Gastroesophageal sphincter (tissue), 4 donors: ENCODE results near the gene BANF2. TPM values are rescaled to one million over a fixed set of nuclear protein-coding genes. Genes with fewer than 3 reads are reported as not detected.

Source experiments
- ATAC-seq: fragments of 150-250 bp; one replicate; pipeline ENCODE4 v1.9.1; 2016; ENCODE audit warnings: mild to moderate bottlenecking, moderate library complexity
- H3K27ac ChIP-seq, 4 donors: fragments of 200-600 bp; sonication (generic) in 3 of 4; 1 replicate in 3 of 4; 2 replicates in 1 of 4; pipeline ENCODE4 v1.5.1; 2016 to 2019
- H3K27me3 ChIP-seq: fragments of 200-600 bp; sonication (generic); one replicate; pipeline ENCODE4 v1.5.1; 2019
- H3K36me3 ChIP-seq, 2 donors: fragments of 200-600 bp; sonication (generic); one replicate each; pipeline ENCODE4 v1.5.1; 2019; ENCODE audit warnings: control low read depth in 1 of 2
- H3K4me1 ChIP-seq, 3 donors: fragments of 200-600 bp; sonication (generic); 1 replicate in 2 of 3; 2 replicates in 1 of 3; pipeline ENCODE4 v1.5.1; 2016 to 2019; ENCODE audit warnings: control low read depth in 2 of 3
- H3K4me3 ChIP-seq, 2 donors: fragments of 200-600 bp; sonication (generic); one replicate each; pipeline ENCODE4 v1.5.1; 2019; ENCODE audit warnings: mild to moderate bottlenecking in 1 of 2, moderate library complexity in 1 of 2
- H3K9me3 ChIP-seq, 3 donors: fragments of 200-600 bp; sonication (generic); one replicate each; pipeline ENCODE4 v1.5.1; 2017 to 2019; ENCODE audit warnings: control low read depth in 2 of 3
- EP300 ChIP-seq: sonication (generic); formaldehyde crosslinking; IDR thresholded peaks from one replicate; pipeline ENCODE4 v1.6.1; 2017; ENCODE audit warnings: antibody characterized with exemption, mild to moderate bottlenecking
- POLR2A ChIP-seq, 2 donors: fragments of 450-650 bp; IDR thresholded peaks; one replicate each; pipeline ENCODE4 v1.6.1; 2017; ENCODE audit warnings: antibody characterized with exemption in 2 of 2, mild to moderate bottlenecking in 2 of 2, moderate library complexity in 1 of 2
- POLR2AphosphoS5 ChIP-seq: sonication (generic); formaldehyde crosslinking; IDR thresholded peaks from one replicate; pipeline ENCODE4 v1.6.1; 2017; ENCODE audit warnings: antibody characterized with exemption
- WGBS, 2 donors: methylation state at CpG; one replicate each; pipeline ENCODE4 v1.1.5; 2018; ENCODE audit warnings: low coverage in 1 of 2; 5-methylcytosine and 5-hydroxymethylcytosine counted together
- total RNA-seq, 4 donors: library from RNA; depleted of rRNA; stranded (reverse); fragments of >200 nt; gene quantifications; one replicate each; pipeline ENCODE4 v1.1.0, GENCODE V29; 2016
- TF ChIP-seq, protein P1 (sequence below), 4 experiments: fragments of 200-600 bp in 2 of 4; fragments of 450-650 bp in 2 of 4; sonication (generic) in 1 of 4; IDR thresholded peaks; one replicate each; pipeline ENCODE4 v1.5.1; 2017 to 2019; ENCODE audit warnings: antibody characterized with exemption in 4 of 4, mild to moderate bottlenecking in 2 of 4, moderate library complexity in 2 of 4

Gene BANF2
- total RNA-seq, 4 donors from 2014 or later = not detected

DNA sequence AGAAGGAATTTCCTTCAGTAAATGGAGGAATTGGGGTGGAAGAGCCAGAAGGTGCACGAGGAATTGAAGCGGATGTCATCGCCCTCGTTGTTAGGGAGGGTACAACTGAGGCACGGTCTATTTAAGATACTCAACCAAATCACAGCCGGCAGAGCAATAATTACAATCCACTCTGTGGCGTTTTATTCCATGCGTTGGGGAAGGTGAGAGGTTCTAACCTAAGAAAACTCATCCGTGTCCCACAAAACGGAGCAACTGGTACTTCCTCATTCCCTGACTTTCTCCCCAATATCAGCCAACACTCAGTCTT lies 16.9 kb upstream of the BANF2 start:
- no peak for ATAC-seq
- Histone ChIP-seq H3K27ac (peak overlapping the region; percentile 9 to 95 (median 88)), H3K9me3 (no peaks in the 10 kb centered on the region), H3K4me3 (peak overlapping the region; percentile 42 to 83), H3K36me3 (peaks cover 0 to 5% of the 10 kb centered on the region in 2 donors), H3K4me1 (peaks cover 0 to 31% (median 12%) of the 10 kb centered on the region in 3 donors), H3K27me3 (no peaks in the 10 kb centered on the region)
- no peak for TF ChIP-seq POLR2A (IDR thresholded peaks at IDR 0.05)
- 36 to 45% methylated on average over 10 of the region's 10 CpGs for WGBS, 2 donors

DNA sequence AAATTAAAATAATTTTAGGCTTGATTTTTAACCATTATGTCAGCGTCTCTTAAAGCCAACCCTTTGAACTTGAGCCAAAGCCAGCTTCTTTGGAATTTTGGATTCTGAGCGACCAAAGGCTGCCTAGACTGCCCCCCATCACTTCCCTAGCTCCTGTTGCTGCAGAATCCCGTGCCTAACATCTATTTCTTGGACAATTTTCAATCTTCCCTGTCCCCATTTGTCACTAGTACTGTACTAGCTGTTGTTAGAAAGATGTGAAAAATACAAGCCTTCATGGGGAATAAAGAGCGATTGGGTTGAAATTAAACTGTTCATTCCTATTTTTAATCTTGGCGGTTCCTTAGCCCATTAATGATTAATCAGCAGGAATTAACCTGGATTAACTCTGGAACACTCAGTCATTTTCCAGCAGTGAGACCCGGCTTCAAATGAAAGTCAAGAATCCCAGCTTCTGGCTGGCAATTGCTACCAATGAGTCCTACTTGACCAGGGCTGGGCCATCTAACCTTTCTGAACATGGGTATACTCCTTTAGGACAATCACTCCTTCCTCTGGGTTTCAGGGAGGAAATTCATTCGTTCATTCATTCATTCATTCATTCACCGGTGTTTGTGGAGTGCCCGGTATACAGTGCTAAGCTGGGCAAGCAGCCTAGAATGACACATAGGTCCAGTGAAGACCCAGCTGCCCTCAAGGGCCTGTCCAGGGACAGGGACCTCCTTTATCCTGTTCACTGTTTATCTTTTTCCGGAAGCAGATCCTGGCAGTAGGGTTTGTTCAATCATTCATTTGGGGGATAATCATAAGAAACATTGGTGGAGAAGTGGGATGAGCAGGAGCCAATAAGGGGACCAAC lies 16.3 kb upstream of the BANF2 start:
- Histone ChIP-seq H3K27ac (no peak overlapping the region), H3K4me1 (peaks cover 0 to 31% (median 12%) of the 10 kb centered on the region in 3 donors), H3K4me3 (no peak overlapping the region), H3K27me3 (no peaks in the 10 kb centered on the region), H3K9me3 (no peaks in the 10 kb centered on the region), H3K36me3 (no peaks in the 10 kb centered on the region)
- TF ChIP-seq EP300 (no peak), POLR2A (IDR thresholded peaks at IDR 0.05) (no peak), POLR2AphosphoS5 (peak; percentile 15)
- TF ChIP-seq, protein P1, sequence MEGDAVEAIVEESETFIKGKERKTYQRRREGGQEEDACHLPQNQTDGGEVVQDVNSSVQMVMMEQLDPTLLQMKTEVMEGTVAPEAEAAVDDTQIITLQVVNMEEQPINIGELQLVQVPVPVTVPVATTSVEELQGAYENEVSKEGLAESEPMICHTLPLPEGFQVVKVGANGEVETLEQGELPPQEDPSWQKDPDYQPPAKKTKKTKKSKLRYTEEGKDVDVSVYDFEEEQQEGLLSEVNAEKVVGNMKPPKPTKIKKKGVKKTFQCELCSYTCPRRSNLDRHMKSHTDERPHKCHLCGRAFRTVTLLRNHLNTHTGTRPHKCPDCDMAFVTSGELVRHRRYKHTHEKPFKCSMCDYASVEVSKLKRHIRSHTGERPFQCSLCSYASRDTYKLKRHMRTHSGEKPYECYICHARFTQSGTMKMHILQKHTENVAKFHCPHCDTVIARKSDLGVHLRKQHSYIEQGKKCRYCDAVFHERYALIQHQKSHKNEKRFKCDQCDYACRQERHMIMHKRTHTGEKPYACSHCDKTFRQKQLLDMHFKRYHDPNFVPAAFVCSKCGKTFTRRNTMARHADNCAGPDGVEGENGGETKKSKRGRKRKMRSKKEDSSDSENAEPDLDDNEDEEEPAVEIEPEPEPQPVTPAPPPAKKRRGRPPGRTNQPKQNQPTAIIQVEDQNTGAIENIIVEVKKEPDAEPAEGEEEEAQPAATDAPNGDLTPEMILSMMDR (IDR thresholded peaks at IDR 0.05) = no peak
- no peak for ATAC-seq
- 42 to 55% methylated on average over 5 to 7 of the region's 10 CpGs for WGBS, 2 donors

DNA sequence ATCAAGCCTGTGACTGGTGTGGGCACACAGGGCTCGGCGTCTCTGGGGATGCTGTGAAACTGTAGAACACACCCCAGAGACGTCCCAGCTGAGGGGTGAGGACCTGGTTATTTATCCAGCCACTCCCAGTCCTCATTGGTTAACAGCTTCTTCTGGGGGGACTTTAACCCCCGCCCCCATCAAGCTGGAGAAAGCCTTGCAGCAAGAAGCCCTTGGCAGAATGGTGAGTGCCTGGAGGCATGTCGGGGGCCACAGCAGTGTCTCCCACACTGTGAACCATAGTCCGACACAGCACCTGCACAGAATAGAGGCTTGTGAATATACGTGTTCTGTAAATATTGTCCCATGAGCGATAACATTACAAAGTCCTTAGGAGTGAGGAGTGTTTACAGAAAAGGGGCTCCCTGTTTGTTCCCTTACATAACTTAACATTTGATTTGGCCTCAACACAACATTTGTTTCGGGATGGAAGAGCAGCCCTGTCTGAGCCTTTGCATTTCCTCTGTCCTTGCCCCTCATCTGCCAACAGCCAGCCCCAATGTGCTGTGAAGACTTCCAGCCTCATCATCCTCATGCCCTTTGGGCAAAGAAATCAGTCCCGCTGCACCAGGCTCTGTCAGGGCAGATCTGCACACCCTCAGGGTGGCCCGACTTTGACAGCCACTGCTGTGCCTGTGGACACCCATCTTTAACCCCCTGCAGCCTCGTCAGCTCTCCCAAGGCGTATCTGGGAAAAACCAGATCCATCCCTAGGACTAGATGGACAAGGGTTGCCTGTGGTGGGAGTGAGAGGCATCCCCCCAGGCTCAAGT lies 15.5 kb upstream of the BANF2 start:
- TF ChIP-seq, protein P1 (IDR thresholded peaks at IDR 0.05) = no peak
- TF ChIP-seq EP300 (no peak), POLR2AphosphoS5 (no peak), POLR2A (IDR thresholded peaks at IDR 0.05) (no peak)
- no peaks in the 10 kb centered on the region for H3K9me3 ChIP-seq
- no peak overlapping the region for H3K27ac ChIP-seq
- WGBS, 2 donors = 80 to 92% methylated on average over 2 to 6 of the region's 13 CpGs
- H3K4me3 ChIP-seq = no peak overlapping the region
- no peaks in the 10 kb centered on the region for H3K27me3 ChIP-seq
- H3K4me1 ChIP-seq = peaks cover 0 to 32% (median 12%) of the 10 kb centered on the region in 3 donors
- H3K36me3 ChIP-seq = no peaks in the 10 kb centered on the region
- ATAC-seq = no peak

DNA sequence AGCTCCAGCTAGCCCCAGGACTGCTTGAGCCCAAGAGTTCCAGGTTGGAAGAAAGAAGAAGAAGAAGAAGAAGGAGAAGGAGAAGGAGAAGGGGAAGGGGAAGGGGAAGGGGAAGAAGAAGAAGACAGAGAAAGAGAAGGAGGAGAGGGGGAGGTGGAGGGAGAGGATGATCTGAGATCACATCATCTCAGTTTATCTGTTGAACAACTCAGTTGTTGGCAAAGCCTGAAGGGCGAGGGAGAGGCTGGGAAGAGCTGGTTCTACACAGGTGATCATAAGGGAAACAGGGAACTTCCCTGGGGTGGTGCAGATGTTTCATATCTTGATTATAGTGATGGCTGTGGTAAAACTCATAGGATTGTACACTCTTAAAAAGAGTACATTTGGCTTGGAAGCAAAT lies 14.6 kb upstream of the BANF2 start:
- Histone ChIP-seq H3K4me3 (no peak overlapping the region), H3K27ac (no peak overlapping the region), H3K27me3 (no peaks in the 10 kb centered on the region), H3K9me3 (no peaks in the 10 kb centered on the region), H3K4me1 (peaks cover 0 to 28% (median 6%) of the 10 kb centered on the region in 3 donors), H3K36me3 (no peaks in the 10 kb centered on the region)
- ATAC-seq = no peak
- no peak for TF ChIP-seq POLR2A (IDR thresholded peaks at IDR 0.05)
- TF ChIP-seq POLR2AphosphoS5 = no peak
- no peak for TF ChIP-seq EP300
- TF ChIP-seq, protein P1 (IDR thresholded peaks at IDR 0.05) = no peak
- WGBS, 2 donors = 29 to 67% methylated on average over 1 of the region's 1 CpG

DNA sequence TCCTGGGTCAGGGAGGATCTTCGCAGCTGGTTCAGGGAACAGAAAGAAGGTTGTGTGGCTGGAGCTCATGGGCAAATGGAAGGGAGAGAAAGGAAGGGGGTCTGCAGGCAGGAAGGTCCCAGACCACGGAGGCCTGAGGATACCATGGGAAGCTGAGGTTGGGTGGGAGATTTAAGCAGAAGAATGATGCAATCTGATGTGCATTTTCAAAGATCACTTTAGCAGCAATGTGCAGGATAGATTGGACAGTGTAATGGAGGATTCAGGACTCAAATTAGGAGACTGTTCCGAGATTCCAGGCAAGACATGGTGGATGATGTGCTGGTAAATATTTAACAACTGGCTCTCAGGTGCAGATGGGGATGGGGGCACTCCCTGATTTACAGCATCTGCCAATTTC lies 12.0 kb upstream of the BANF2 start:
- Histone ChIP-seq H3K9me3 (no peaks in the 10 kb centered on the region), H3K4me1 (peaks cover 0 to 38% (median 0%) of the 10 kb centered on the region in 3 donors), H3K4me3 (no peak overlapping the region), H3K36me3 (no peaks in the 10 kb centered on the region), H3K27me3 (no peaks in the 10 kb centered on the region), H3K27ac (no peak overlapping the region)
- no peak for ATAC-seq
- WGBS, 2 donors = 80 to 100% methylated on average over 2 to 3 of the region's 3 CpGs
- TF ChIP-seq POLR2AphosphoS5 (no peak), POLR2A (IDR thresholded peaks at IDR 0.05) (no peak), EP300 (no peak)
- TF ChIP-seq, protein P1 (IDR thresholded peaks at IDR 0.05) = no peak
